SW480 (cell line): ENCODE data around the gene NUF2.

Experiments
- DNase-seq: peaks from one replicate; pipeline ENCODE4 v3.0.0-alpha.2; 2016; ENCODE audit warnings: low spot score

NUF2 gene

DNA sequence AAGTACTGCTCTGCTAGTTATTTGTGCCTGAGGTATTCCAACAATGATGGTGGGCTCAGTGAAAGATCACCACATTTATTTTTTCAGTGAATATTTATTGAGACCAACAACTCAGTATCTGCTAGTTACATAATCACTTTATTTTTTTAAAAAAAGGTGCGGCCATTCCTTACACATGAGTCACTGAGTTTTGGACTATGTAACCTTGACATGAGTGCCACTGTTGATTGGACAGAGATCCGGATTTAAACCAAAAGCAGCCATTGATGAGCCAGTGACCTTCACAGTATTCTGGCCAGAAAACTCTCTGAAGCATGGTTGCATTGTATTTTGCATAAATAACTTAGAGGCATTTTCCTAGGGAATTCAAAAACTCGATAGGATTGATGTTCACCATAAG is 79.5 kb downstream of the NUF2 start:
- peak; percentile 54 for DNase-seq
